ENCODE measurements around the gene LRCOL1. TPM values are rescaled to one million over a fixed set of nuclear protein-coding genes. Genes with fewer than 3 reads are reported as not detected.

Gene LRCOL1
- total and polyA plus RNA-seq, 2 of the 13 experiments (the other 11 are each of a cell fraction or from before 2014, with no cell fraction given): not detected

DNA sequence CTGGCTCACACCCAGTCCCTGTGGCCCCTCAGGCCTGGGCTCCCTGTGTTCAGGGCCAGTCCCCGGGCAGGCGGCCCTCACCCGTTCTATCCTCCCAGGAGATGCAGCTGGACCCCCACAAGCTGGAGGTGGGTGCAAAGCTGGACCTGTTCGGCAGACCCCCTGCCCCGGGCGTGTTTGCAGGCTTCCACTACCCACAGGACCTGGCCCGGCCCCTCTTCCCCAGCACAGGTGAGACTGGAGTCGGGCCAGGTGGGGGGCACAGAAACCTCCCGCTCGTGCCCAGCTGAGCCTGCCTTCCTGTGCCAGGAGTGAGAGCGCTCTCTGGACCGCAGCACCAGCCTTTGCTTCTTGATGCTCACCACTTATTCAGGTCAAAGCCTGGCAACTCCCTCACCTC lies 33.7 kb downstream of the LRCOL1 start:
- no peak overlapping the region for H3K4me3 ChIP-seq (replicated peaks in 1 of 3; ENCODE audit: insufficient read depth in 1 of 3, low read depth in 2 of 3, low read length in 3 of 3)
- no peaks in the 10 kb centered on the region for H3K9me3 ChIP-seq (ENCODE audit: low read length)
- H3K9ac ChIP-seq (ENCODE audit: insufficient read depth, low read depth, low read length): no peak overlapping the region
- ChIA-PET CTCF (ENCODE audit: low intra/inter-chr PET ratio, low total read pairs) (no interaction called here), POLR2A (no interaction called here)
- no peak overlapping the region for H3K27ac ChIP-seq (ENCODE audit: extremely low read length, insufficient read depth, low read length)
- in situ Hi-C loops (cut with HindIII; ENCODE audit: extremely low pct_ligation_motif_present, low pct_unique_long_range_greater_than_20kb) (no loop called here), intact Hi-C loops (cut with micrococcal nuclease; ENCODE audit: unreplicated experiment) (no loop called here)
- no peaks in the 10 kb centered on the region for H3K79me2 ChIP-seq (ENCODE audit: insufficient read depth, low read length)
- H4K20me1 ChIP-seq (ENCODE audit: insufficient read depth, low read length): no peaks in the 10 kb centered on the region
- BruUV-seq (replicated peaks): no TSS peak
- TF ChIP-seq RBFOX2 (IDR thresholded peaks at IDR 0.05; ENCODE audit: low read depth, low read length): no peak
- TF ChIP-seq, protein P1, sequence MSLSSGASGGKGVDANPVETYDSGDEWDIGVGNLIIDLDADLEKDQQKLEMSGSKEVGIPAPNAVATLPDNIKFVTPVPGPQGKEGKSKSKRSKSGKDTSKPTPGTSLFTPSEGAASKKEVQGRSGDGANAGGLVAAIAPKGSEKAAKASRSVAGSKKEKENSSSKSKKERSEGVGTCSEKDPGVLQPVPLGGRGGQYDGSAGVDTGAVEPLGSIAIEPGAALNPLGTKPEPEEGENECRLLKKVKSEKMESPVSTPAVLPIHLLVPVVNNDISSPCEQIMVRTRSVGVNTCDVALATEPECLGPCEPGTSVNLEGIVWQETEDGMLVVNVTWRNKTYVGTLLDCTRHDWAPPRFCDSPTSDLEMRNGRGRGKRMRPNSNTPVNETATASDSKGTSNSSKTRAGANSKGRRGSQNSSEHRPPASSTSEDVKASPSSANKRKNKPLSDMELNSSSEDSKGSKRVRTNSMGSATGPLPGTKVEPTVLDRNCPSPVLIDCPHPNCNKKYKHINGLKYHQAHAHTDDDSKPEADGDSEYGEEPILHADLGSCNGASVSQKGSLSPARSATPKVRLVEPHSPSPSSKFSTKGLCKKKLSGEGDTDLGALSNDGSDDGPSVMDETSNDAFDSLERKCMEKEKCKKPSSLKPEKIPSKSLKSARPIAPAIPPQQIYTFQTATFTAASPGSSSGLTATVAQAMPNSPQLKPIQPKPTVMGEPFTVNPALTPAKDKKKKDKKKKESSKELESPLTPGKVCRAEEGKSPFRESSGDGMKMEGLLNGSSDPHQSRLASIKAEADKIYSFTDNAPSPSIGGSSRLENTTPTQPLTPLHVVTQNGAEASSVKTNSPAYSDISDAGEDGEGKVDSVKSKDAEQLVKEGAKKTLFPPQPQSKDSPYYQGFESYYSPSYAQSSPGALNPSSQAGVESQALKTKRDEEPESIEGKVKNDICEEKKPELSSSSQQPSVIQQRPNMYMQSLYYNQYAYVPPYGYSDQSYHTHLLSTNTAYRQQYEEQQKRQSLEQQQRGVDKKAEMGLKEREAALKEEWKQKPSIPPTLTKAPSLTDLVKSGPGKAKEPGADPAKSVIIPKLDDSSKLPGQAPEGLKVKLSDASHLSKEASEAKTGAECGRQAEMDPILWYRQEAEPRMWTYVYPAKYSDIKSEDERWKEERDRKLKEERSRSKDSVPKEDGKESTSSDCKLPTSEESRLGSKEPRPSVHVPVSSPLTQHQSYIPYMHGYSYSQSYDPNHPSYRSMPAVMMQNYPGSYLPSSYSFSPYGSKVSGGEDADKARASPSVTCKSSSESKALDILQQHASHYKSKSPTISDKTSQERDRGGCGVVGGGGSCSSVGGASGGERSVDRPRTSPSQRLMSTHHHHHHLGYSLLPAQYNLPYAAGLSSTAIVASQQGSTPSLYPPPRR (CRISPR knock-in tag; IDR thresholded peaks at IDR 0.05; ENCODE audit: borderline replicate concordance): no peak
- TF ChIP-seq MED13 (CRISPR knock-in tag; IDR thresholded peaks at IDR 0.05): no peak
- TF ChIP-seq, protein P2, sequence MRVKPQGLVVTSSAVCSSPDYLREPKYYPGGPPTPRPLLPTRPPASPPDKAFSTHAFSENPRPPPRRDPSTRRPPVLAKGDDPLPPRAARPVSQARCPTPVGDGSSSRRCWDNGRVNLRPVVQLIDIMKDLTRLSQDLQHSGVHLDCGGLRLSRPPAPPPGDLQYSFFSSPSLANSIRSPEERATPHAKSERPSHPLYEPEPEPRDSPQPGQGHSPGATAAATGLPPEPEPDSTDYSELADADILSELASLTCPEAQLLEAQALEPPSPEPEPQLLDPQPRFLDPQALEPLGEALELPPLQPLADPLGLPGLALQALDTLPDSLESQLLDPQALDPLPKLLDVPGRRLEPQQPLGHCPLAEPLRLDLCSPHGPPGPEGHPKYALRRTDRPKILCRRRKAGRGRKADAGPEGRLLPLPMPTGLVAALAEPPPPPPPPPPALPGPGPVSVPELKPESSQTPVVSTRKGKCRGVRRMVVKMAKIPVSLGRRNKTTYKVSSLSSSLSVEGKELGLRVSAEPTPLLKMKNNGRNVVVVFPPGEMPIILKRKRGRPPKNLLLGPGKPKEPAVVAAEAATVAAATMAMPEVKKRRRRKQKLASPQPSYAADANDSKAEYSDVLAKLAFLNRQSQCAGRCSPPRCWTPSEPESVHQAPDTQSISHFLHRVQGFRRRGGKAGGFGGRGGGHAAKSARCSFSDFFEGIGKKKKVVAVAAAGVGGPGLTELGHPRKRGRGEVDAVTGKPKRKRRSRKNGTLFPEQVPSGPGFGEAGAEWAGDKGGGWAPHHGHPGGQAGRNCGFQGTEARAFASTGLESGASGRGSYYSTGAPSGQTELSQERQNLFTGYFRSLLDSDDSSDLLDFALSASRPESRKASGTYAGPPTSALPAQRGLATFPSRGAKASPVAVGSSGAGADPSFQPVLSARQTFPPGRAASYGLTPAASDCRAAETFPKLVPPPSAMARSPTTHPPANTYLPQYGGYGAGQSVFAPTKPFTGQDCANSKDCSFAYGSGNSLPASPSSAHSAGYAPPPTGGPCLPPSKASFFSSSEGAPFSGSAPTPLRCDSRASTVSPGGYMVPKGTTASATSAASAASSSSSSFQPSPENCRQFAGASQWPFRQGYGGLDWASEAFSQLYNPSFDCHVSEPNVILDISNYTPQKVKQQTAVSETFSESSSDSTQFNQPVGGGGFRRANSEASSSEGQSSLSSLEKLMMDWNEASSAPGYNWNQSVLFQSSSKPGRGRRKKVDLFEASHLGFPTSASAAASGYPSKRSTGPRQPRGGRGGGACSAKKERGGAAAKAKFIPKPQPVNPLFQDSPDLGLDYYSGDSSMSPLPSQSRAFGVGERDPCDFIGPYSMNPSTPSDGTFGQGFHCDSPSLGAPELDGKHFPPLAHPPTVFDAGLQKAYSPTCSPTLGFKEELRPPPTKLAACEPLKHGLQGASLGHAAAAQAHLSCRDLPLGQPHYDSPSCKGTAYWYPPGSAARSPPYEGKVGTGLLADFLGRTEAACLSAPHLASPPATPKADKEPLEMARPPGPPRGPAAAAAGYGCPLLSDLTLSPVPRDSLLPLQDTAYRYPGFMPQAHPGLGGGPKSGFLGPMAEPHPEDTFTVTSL (CRISPR knock-in tag; IDR thresholded peaks at IDR 0.05; ENCODE audit: borderline replicate concordance): no peak
- TF ChIP-seq, protein P3, sequence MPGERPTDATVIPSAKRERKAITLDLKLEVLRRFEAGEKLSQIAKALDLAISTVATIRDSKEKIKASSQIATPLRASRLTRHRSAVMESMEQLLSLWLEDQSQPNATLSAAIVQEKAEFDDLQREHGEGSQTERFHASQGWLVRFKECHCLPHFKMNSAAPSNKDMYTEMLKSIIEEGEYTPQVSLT (CRISPR knock-in tag; IDR thresholded peaks at IDR 0.05; ENCODE audit: borderline replicate concordance, low read depth): no peak
- TF ChIP-seq, protein P4, sequence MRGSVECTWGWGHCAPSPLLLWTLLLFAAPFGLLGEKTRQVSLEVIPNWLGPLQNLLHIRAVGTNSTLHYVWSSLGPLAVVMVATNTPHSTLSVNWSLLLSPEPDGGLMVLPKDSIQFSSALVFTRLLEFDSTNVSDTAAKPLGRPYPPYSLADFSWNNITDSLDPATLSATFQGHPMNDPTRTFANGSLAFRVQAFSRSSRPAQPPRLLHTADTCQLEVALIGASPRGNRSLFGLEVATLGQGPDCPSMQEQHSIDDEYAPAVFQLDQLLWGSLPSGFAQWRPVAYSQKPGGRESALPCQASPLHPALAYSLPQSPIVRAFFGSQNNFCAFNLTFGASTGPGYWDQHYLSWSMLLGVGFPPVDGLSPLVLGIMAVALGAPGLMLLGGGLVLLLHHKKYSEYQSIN (CRISPR knock-in tag; IDR thresholded peaks at IDR 0.05; ENCODE audit: borderline replicate concordance): no peak
- TF ChIP-seq ZNF546 (CRISPR knock-in tag; conservative IDR thresholded peaks at IDR 0.05): no peak
- DNase-seq (ENCODE audit: low spot score) (no peak), ATAC-seq (no peak), FAIRE-seq (no peak)
- H2AFZ ChIP-seq (ENCODE audit: low read length): no peak overlapping the region
- H3K27me3 ChIP-seq (ENCODE audit: control insufficient read depth in 1 of 2, insufficient read depth in 2 of 2, low read length in 2 of 2): no peaks in the 10 kb centered on the region
- H3K36me3 ChIP-seq (replicated peaks in 1 of 2; ENCODE audit: control insufficient read depth in 1 of 2, insufficient read depth in 2 of 2, low read length in 2 of 2): peaks cover 5 to 11% of the 10 kb centered on the region in 2 experiments; a peak in 2 of 5 replicates
- no peaks in the 10 kb centered on the region for H3K4me1 ChIP-seq (ENCODE audit: insufficient read depth, low read length)
- WGBS (ENCODE audit: low lambda C conversion rate): 94% methylated on average over 5 of the region's 12 CpGs
- no peak overlapping the region for H3K4me2 ChIP-seq (ENCODE audit: low read depth, low read length)

Data from HepG2 (cell line).